ENCODE measurements around the gene CCDC169.
"Not testable (repeated sequence)": the region's sequence is repeated elsewhere in the genome, so short reads cannot be mapped to it uniquely, and the experiment has no call there.

Gene CCDC169

DNA sequence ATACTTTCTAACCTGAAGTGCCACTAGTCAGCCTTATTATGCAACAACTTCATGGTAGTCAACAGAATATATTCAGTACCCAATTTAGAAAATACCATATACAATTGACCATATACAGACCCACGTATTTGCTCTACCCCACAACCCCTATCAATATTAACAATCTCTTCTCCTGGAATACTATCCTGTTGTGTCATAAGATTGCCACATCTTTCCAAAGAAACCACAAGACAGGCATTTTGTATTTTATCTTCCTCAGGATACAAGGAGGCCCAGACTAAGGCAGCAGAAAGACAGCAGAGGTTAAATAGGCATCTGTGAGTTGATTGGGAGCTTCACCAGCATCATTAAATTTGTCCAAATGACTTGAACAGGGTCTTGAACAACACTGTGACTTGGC lies 44.1 kb upstream of the CCDC169 start:
- Histone ChIP-seq H3K27ac (ENCODE audit: low read length) (no peak overlapping the region), H4K20me1 (ENCODE audit: insufficient read depth, low read length) (no peaks in the 10 kb centered on the region), H3K79me2 (ENCODE audit: low read length) (no peaks in the 10 kb centered on the region), H3K27me3 (ENCODE audit: low read depth, low read length) (no peaks in the 10 kb centered on the region), H2AFZ (ENCODE audit: low read depth, low read length) (no peak overlapping the region), H3K4me1 (ENCODE audit: low read length) (peaks cover under 1% of the 10 kb centered on the region), H3K4me3 (ENCODE audit: low read length) (no peak overlapping the region), H3K4me2 (ENCODE audit: low read length) (no peak overlapping the region), H3K36me3 (replicated peaks; ENCODE audit: low read depth, low read length) (no peaks in the 10 kb centered on the region), H3K9me3 (ENCODE audit: insufficient read depth, low read length) (no peaks in the 10 kb centered on the region), H3K9ac (ENCODE audit: low read length) (no peak overlapping the region)
- TF ChIP-seq EZH2phosphoT487 (IDR thresholded peaks at IDR 0.05; ENCODE audit: low read depth): no peak
- TF ChIP-seq, protein P1, sequence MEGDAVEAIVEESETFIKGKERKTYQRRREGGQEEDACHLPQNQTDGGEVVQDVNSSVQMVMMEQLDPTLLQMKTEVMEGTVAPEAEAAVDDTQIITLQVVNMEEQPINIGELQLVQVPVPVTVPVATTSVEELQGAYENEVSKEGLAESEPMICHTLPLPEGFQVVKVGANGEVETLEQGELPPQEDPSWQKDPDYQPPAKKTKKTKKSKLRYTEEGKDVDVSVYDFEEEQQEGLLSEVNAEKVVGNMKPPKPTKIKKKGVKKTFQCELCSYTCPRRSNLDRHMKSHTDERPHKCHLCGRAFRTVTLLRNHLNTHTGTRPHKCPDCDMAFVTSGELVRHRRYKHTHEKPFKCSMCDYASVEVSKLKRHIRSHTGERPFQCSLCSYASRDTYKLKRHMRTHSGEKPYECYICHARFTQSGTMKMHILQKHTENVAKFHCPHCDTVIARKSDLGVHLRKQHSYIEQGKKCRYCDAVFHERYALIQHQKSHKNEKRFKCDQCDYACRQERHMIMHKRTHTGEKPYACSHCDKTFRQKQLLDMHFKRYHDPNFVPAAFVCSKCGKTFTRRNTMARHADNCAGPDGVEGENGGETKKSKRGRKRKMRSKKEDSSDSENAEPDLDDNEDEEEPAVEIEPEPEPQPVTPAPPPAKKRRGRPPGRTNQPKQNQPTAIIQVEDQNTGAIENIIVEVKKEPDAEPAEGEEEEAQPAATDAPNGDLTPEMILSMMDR (IDR thresholded peaks at IDR 0.05; ENCODE audit: low read depth, low read length): no peak

DNA sequence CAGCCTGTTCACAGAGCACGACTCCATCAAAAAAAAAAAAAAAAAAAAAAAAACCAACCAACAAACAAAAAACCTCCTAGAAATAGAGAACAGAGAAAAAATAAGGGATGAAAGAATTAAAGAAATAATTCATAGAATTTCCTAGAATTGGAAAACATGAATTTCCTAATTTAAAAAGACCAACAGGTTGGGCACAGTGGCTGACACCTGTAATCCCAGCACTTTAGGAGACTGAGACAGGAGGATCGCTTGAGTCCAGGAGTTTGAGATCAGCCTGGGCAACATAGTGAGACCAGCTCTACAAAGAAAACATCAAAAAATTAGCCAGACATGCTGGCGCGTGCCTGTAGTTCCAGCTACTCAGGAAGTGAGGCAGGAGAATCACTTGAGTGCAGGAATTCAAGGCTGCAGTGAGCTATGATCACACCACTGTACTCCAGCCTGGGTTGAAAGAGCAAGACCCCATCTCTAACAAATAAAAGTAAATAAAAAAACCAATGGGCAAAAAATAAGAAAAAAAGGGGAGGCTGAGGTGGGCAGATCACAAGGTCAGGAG lies 42.1 kb upstream of the CCDC169 start:
- Histone ChIP-seq H3K9me3 (ENCODE audit: insufficient read depth, low read length) (no peaks in the 10 kb centered on the region), H3K4me2 (ENCODE audit: low read length) (no peak overlapping the region), H3K79me2 (ENCODE audit: low read length) (no peaks in the 10 kb centered on the region), H4K20me1 (ENCODE audit: insufficient read depth, low read length) (no peaks in the 10 kb centered on the region), H3K4me3 (ENCODE audit: low read length) (no peak overlapping the region), H3K4me1 (ENCODE audit: low read length) (no peaks in the 10 kb centered on the region), H2AFZ (ENCODE audit: low read depth, low read length) (no peak overlapping the region), H3K36me3 (replicated peaks; ENCODE audit: low read depth, low read length) (no peaks in the 10 kb centered on the region), H3K27ac (ENCODE audit: low read length) (no peak overlapping the region), H3K27me3 (ENCODE audit: low read depth, low read length) (no peaks in the 10 kb centered on the region), H3K9ac (ENCODE audit: low read length) (no peak overlapping the region)
- no peak for TF ChIP-seq EZH2phosphoT487 (IDR thresholded peaks at IDR 0.05; ENCODE audit: low read depth)
- TF ChIP-seq, protein P1 (IDR thresholded peaks at IDR 0.05; ENCODE audit: low read depth, low read length): no peak

DNA sequence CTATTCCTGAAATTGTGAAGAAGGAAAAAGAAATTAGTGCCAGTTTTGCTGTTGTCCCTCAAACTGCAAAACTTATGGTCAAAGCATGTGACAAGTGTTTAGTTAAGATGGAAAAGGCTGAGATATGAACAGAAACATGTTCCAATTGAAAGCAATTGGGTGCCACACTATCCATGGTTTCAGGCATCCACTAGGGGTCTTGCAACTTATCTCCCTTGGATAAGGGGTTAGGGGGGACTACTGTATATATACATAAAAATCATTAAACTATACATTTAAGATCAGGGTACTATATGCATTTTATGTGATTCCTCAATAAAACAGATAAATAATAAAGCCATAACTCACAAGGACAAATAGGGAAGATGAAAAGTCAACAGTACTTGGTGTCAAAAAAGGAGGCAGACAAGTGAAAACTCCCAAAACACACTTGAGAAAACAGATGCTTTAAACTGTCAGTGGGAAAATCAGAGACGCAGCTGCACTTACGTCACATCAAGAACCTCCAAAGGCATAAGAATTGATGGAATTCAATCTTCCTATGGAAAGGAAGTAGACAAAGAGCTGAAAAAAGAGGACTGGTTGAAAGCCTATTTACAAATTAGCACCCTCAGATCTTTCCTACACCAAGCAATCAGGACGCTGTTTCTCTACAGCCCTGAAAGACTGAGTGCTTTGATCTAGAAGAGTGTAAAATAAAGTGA lies 40.5 kb upstream of the CCDC169 start:
- Histone ChIP-seq H3K27me3 (ENCODE audit: low read depth, low read length) (no peaks in the 10 kb centered on the region), H4K20me1 (ENCODE audit: insufficient read depth, low read length) (no peaks in the 10 kb centered on the region), H3K36me3 (replicated peaks; ENCODE audit: low read depth, low read length) (no peaks in the 10 kb centered on the region), H3K27ac (ENCODE audit: low read length) (no peak overlapping the region), H2AFZ (ENCODE audit: low read depth, low read length) (no peak overlapping the region), H3K9ac (ENCODE audit: low read length) (no peak overlapping the region), H3K4me1 (ENCODE audit: low read length) (no peaks in the 10 kb centered on the region), H3K4me3 (ENCODE audit: low read length) (no peak overlapping the region), H3K9me3 (ENCODE audit: insufficient read depth, low read length) (no peaks in the 10 kb centered on the region), H3K4me2 (ENCODE audit: low read length) (no peak overlapping the region), H3K79me2 (ENCODE audit: low read length) (no peaks in the 10 kb centered on the region)
- TF ChIP-seq, protein P1 (IDR thresholded peaks at IDR 0.05; ENCODE audit: low read depth, low read length): no peak
- no peak for TF ChIP-seq EZH2phosphoT487 (IDR thresholded peaks at IDR 0.05; ENCODE audit: low read depth)

DNA sequence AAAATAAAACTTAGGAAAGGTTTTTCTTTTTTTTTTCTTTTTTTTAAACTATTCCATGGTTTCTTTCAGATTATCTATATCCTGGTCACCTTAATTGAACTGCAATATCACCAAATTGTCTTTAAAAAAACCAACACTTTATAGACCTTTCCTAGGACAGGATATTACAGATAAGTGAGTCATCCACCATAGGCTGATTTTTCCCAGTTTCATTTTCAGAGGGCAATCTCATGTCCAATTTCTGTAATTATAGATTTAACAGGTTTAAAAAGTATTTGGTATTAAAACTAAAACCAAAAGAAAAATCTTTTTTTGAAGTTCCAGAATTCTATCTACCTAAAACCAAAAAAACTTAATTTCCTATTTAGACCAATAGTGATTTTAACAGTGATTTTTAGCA lies 35.4 kb upstream of the CCDC169 start:
- Histone ChIP-seq H2AFZ (ENCODE audit: low read depth, low read length) (no peak overlapping the region), H3K9ac (ENCODE audit: low read length) (no peak overlapping the region), H3K9me3 (ENCODE audit: insufficient read depth, low read length) (no peaks in the 10 kb centered on the region), H3K4me1 (ENCODE audit: low read length) (no peaks in the 10 kb centered on the region), H3K79me2 (ENCODE audit: low read length) (no peaks in the 10 kb centered on the region), H4K20me1 (ENCODE audit: insufficient read depth, low read length) (no peaks in the 10 kb centered on the region), H3K27me3 (ENCODE audit: low read depth, low read length) (no peaks in the 10 kb centered on the region), H3K4me2 (ENCODE audit: low read length) (no peak overlapping the region), H3K27ac (ENCODE audit: low read length) (no peak overlapping the region), H3K36me3 (replicated peaks; ENCODE audit: low read depth, low read length) (no peaks in the 10 kb centered on the region), H3K4me3 (ENCODE audit: low read length) (no peak overlapping the region)
- TF ChIP-seq EZH2phosphoT487 (IDR thresholded peaks at IDR 0.05; ENCODE audit: low read depth): no peak
- TF ChIP-seq, protein P1 (IDR thresholded peaks at IDR 0.05; ENCODE audit: low read depth, low read length): no peak

DNA sequence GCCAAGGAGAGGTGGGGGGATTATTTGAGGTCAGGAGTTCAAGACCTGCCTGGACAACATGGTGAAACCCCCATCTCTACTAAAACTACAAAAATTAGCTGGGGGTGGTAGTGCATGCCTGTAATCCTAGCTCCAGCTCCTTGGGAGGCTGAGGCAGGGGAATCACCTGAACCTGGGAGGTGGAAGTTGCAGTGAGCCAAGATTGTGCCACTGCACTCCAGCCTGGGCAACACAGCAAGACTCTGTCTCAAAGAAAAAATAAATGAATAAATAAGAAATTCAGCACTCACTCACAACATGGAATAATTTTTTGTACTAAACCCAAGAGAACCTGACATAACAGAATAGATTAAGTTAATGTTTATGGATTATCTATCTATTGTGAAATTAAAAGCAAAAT lies 34.6 kb upstream of the CCDC169 start:
- H3K4me2 ChIP-seq (ENCODE audit: low read length); H3K4me3 ChIP-seq (ENCODE audit: low read length); H3K4me1 ChIP-seq (ENCODE audit: low read length); H3K27ac ChIP-seq (ENCODE audit: low read length); H2AFZ ChIP-seq (ENCODE audit: low read depth, low read length); H3K36me3 ChIP-seq (replicated peaks; ENCODE audit: low read depth, low read length); H3K9me3 ChIP-seq (ENCODE audit: insufficient read depth, low read length); H3K79me2 ChIP-seq (ENCODE audit: low read length); H3K9ac ChIP-seq (ENCODE audit: low read length); H3K27me3 ChIP-seq (ENCODE audit: low read depth, low read length); H4K20me1 ChIP-seq (ENCODE audit: insufficient read depth, low read length): not testable (repeated sequence)

Data from OCI-LY3 (cell line).